GM12878 (cell line): Measurements from ENCODE around the gene GSTA1. TPM values are rescaled to one million over a fixed set of nuclear protein-coding genes. Genes with fewer than 3 reads are reported as not detected.

Experiments used
- ATAC-seq: fragments of 200-7000 bp; cut with Tn5 transposase; 3 replicates; pipeline ENCODE4 v1.9.1; 2020; ENCODE audit warnings: mild to moderate bottlenecking, moderate library complexity
- BruUV-seq: library from RNA; stranded (reverse); fragments of 400-500 nt; replicated peaks from 2 replicates; lab custom pipeline; 2021; lab: Mats Ljungman, UMichigan
- CTCF ChIA-PET: fragments of 300-600 bp; sonication (Branson Sonifier 250); formaldehyde crosslinking; extraction: SDS; loops from one replicate; lab custom pipeline; 2021; ENCODE audit warnings: inconsistent platforms; lab: Yijun Ruan, JAX
- POLR2A ChIA-PET: fragments of 350-600 bp; formaldehyde crosslinking; extraction: SDS; loops from one replicate; lab custom pipeline; 2021; ENCODE audit warnings: inconsistent platforms; lab: Charles Lee
- RAD21 ChIA-PET: fragments of 300-600 bp; sonication (Branson Sonifier 250); formaldehyde crosslinking; loops from one replicate; lab custom pipeline; 2023; ENCODE audit warnings: antibody characterized with exemption; ENCODE audit not compliant: unreplicated experiment; lab: Charles Lee
- SMC1A ChIA-PET: fragments of 300-600 bp; sonication (Branson Sonifier 250); formaldehyde crosslinking; loops from one replicate; lab custom pipeline; 2023; ENCODE audit not compliant: unreplicated experiment, uncharacterized antibody; lab: Charles Lee
- DNase-seq: peaks from one replicate; pipeline ENCODE4 v3.0.0-alpha.2; 2011; ENCODE audit warnings: low read depth, low spot score
- FAIRE-seq: peaks from 3 replicates; lab custom pipeline; 2011; peaks lifted over from hg19 to GRCh38; lab: Jason Lieb, UNC
- H2AFZ ChIP-seq: 2 replicates; pipeline ENCODE4 v1.6.0; 2011; ENCODE audit warnings: low read depth, low read length, control low read depth; ENCODE audit not compliant: control insufficient read depth
- H3K27ac ChIP-seq: 2 replicates; pipeline ENCODE4 v1.5.1; 2011; ENCODE audit warnings: control low read depth; ENCODE audit not compliant: control insufficient read depth, insufficient read depth
- H3K27me3 ChIP-seq, 2 experiments: replicated peaks in 1 of 2; 2 replicates each; pipeline versions ENCODE4 v1.6.0 to v1.6.1; 2011; ENCODE audit warnings: low read length in 1 of 2; ENCODE audit not compliant: control insufficient read depth in 2 of 2, insufficient read depth in 2 of 2
- H3K36me3 ChIP-seq, 2 experiments: 2 replicates each; pipeline ENCODE4 v1.5.1; 2011; ENCODE audit warnings: low read length in 1 of 2; ENCODE audit not compliant: control insufficient read depth in 2 of 2, insufficient read depth in 2 of 2
- H3K4me1 ChIP-seq: 2 replicates; pipeline ENCODE4 v1.6.1; 2011; ENCODE audit warnings: mild to moderate bottlenecking, low read length, moderate library complexity, mixed read lengths; ENCODE audit not compliant: control insufficient read depth, insufficient read depth
- H3K4me2 ChIP-seq: 2 replicates; pipeline ENCODE4 v1.6.0; 2011; ENCODE audit warnings: control low read depth; ENCODE audit not compliant: control insufficient read depth, insufficient read depth
- H3K4me3 ChIP-seq: fragments of 200-600 bp; sonication (generic); 2 replicates; pipeline ENCODE4 v1.5.1; 2016
- H3K79me2 ChIP-seq: 2 replicates; pipeline ENCODE4 v1.6.0; 2011; ENCODE audit warnings: low read length; ENCODE audit not compliant: control insufficient read depth, insufficient read depth
- H3K9ac ChIP-seq: 2 replicates; pipeline ENCODE4 v1.8.0; 2011; ENCODE audit warnings: low read length, control low read depth, mixed read lengths; ENCODE audit not compliant: control insufficient read depth, insufficient read depth
- H3K9me3 ChIP-seq: replicated peaks from 3 replicates; pipeline ENCODE4 v1.5.1; 2011; ENCODE audit warnings: mild to moderate bottlenecking, low read length; ENCODE audit not compliant: control insufficient read depth, insufficient read depth
- H4K20me1 ChIP-seq: 2 replicates; pipeline ENCODE4 v1.6.0; 2011; ENCODE audit not compliant: control insufficient read depth, insufficient read depth
- ASH2L ChIP-seq: fragments of 300-600, 200-600 bp; sonication (generic); IDR thresholded peaks from 2 replicates; pipeline ENCODE4 v1.6.1; 2017; ENCODE audit warnings: low read depth, mild to moderate bottlenecking, borderline replicate concordance
- E2F4 ChIP-seq: IDR thresholded peaks from 2 replicates; pipeline ENCODE4 v1.6.1; 2012; ENCODE audit warnings: low read depth, low read length, improper control_type of control experiment
- E4F1 ChIP-seq: fragments of 450-650 bp; IDR thresholded peaks from 2 replicates; pipeline ENCODE4 v1.6.1; 2018; ENCODE audit warnings: borderline replicate concordance, mild to moderate bottlenecking; ENCODE audit not compliant: partially characterized antibody
- EZH2 ChIP-seq: IDR thresholded peaks from 2 replicates; pipeline ENCODE4 v1.6.1; 2012; ENCODE audit warnings: low read depth, mild to moderate bottlenecking, control low read depth, inconsistent platforms, low read length, borderline replicate concordance; ENCODE audit not compliant: control insufficient read depth
- KDM1A ChIP-seq: fragments of 200-600 bp; sonication (generic); IDR thresholded peaks from 2 replicates; pipeline ENCODE4 v1.6.1; 2016; ENCODE audit warnings: borderline replicate concordance
- MLLT1 ChIP-seq: fragments of 450-650 bp; IDR thresholded peaks from 2 replicates; pipeline ENCODE4 v1.6.1; 2016; ENCODE audit warnings: mild to moderate bottlenecking
- MYC ChIP-seq: IDR thresholded peaks from 2 replicates; pipeline ENCODE4 v1.6.1; 2011; ENCODE audit warnings: mild to moderate bottlenecking, low read length, moderate library complexity, inconsistent platforms; ENCODE audit not compliant: insufficient read depth, insufficient replicate concordance, insufficient read length, severe bottlenecking
- NBN ChIP-seq: fragments of 450-650 bp; IDR thresholded peaks from 2 replicates; pipeline ENCODE4 v1.6.1; 2016
- SIN3A ChIP-seq: IDR thresholded peaks from 2 replicates; pipeline ENCODE4 v1.6.1; 2012; ENCODE audit warnings: low read depth, low read length, improper control_type of control experiment
- STAT1 ChIP-seq: fragments of 450-650 bp; conservative IDR thresholded peaks from 2 replicates; pipeline ENCODE4 v1.6.1; 2014; ENCODE audit warnings: antibody characterized with exemption, mild to moderate bottlenecking
- USF2 ChIP-seq: IDR thresholded peaks from 2 replicates; pipeline ENCODE4 v1.6.1; 2011; ENCODE audit warnings: low read depth, low read length, improper control_type of control experiment, borderline replicate concordance
- YY1 ChIP-seq: IDR thresholded peaks from 2 replicates; pipeline ENCODE4 v1.6.1; 2011; ENCODE audit warnings: low read depth, mild to moderate bottlenecking, low read length
- ZBTB4 ChIP-seq: fragments of 450-650 bp; formaldehyde crosslinking; IDR thresholded peaks from 2 replicates; pipeline ENCODE4 v1.4.0; 2022; ENCODE audit warnings: mild to moderate bottlenecking, moderate library complexity
- ZNF274 ChIP-seq: IDR thresholded peaks from one replicate; pipeline ENCODE4 v1.8.0; 2011; ENCODE audit not compliant: insufficient read length, insufficient read depth
- ZSCAN29 ChIP-seq: fragments of 450-650 bp; IDR thresholded peaks from 2 replicates; pipeline ENCODE4 v1.6.1; 2017; ENCODE audit warnings: mild to moderate bottlenecking, moderate library complexity
- WGBS: methylation state at CpG from one replicate; pipeline ENCODE4 v1.1.6; 2016; ENCODE audit warnings: low lambda C conversion rate; ENCODE audit not compliant: insufficient replicate concordance, insufficient coverage; ENCODE audit errors: missing lambda C conversion rate; 5-methylcytosine and 5-hydroxymethylcytosine counted together
- in situ Hi-C: fragments of 300-500 bp; cut with MboI; formaldehyde crosslinking; loops from 9 replicates; pipeline ENCODE4 v1.14.3; 2018; ENCODE audit warnings: mixed read lengths
- intact Hi-C: fragments of 100-400 bp; cut with micrococcal nuclease; formaldehyde crosslinking; loops from one replicate; pipeline ENCODE4 v1.14.2; 2022; ENCODE audit not compliant: unreplicated experiment
- polyA plus RNA-seq, 11 experiments: library from polyadenylated mRNA; depleted of rRNA in 4 of 11; unstranded in 6 of 11; stranded (reverse) in 5 of 11; fragments of >200 nt; fragmentation: Nextera tagmentation in 4 of 11; fragmentation: Illumina TruSeq in 1 of 11; extraction: Ambion mirVana in 4 of 11; extraction: Trizol in 1 of 11; gene quantifications; 1 replicate in 1 of 11; 2 replicates in 10 of 11; pipeline versions ENCODE4 v1.2.1 to v1.2.3, GENCODE V29; 2011 to 2016; ENCODE audit warnings: inconsistent platforms in 2 of 11, missing spikeins in 2 of 11, low read depth in 1 of 11
- total RNA-seq, 4 experiments: library from RNA; depleted of rRNA in 3 of 4; stranded (reverse); fragments of >200 nt in 3 of 4; fragmentation: Illumina TruSeq in 1 of 4; extraction: Trizol in 1 of 4; gene quantifications; 2 replicates each; pipeline versions ENCODE4 v1.2.1 to v1.2.3, GENCODE V29; 2013 to 2021

The GSTA1 gene
- total and polyA plus RNA-seq, 10 of the 15 experiments (the other 5 are each of a cell fraction or from before 2014, with no cell fraction given): 0.51 TPM; not detected in 9

GRCh38 chr6:52741872-52742271, 61.7 kb downstream of the GSTA1 start:
- CTCF ChIA-PET: interaction anchor here (2.4 kb wide), 1 partner anchor 17 kb away, joined by 8 read pairs; no protein-coding TSS in a partner anchor

More at GRCh38 chr6:52741872-52742271, 61.7 kb downstream of the GSTA1 start:
- POLR2A ChIA-PET: no interaction called here
- intact Hi-C loops (no loop called here), in situ Hi-C loops (no loop called here)
- no peaks in the 10 kb centered on the region for H3K4me1 ChIP-seq
- RAD21 ChIA-PET: no interaction called here
- no peak for DNase-seq
- H4K20me1 ChIP-seq: no peaks in the 10 kb centered on the region
- ATAC-seq: no peak
- no peak overlapping the region for H2AFZ ChIP-seq
- peak; percentile 7 for FAIRE-seq
- no TSS peak for BruUV-seq
- TF ChIP-seq E2F4 (no peak), SIN3A (no peak), KDM1A (no peak), MLLT1 (no peak), ZNF274 (no peak), ZSCAN29 (no peak), NBN (no peak), ASH2L (no peak), USF2 (no peak), E4F1 (no peak), STAT1 (no peak), MYC (no peak), YY1 (no peak), EZH2 (no peak), ZBTB4 (no peak)
- H3K9ac ChIP-seq: no peak overlapping the region
- no peaks in the 10 kb centered on the region for H3K79me2 ChIP-seq
- no peaks in the 10 kb centered on the region; a peak in 2 of 4 replicates for H3K27me3 ChIP-seq
- H3K27ac ChIP-seq: no peak overlapping the region
- WGBS: 46% methylated on average over 1 of the region's 1 CpG
- H3K9me3 ChIP-seq: no peaks in the 10 kb centered on the region
- H3K36me3 ChIP-seq: no peaks in the 10 kb centered on the region
- no peak overlapping the region for H3K4me2 ChIP-seq
- no peak overlapping the region for H3K4me3 ChIP-seq
- SMC1A ChIA-PET: no interaction called here
